Measurements from ENCODE around the gene CAD.

DNA sequence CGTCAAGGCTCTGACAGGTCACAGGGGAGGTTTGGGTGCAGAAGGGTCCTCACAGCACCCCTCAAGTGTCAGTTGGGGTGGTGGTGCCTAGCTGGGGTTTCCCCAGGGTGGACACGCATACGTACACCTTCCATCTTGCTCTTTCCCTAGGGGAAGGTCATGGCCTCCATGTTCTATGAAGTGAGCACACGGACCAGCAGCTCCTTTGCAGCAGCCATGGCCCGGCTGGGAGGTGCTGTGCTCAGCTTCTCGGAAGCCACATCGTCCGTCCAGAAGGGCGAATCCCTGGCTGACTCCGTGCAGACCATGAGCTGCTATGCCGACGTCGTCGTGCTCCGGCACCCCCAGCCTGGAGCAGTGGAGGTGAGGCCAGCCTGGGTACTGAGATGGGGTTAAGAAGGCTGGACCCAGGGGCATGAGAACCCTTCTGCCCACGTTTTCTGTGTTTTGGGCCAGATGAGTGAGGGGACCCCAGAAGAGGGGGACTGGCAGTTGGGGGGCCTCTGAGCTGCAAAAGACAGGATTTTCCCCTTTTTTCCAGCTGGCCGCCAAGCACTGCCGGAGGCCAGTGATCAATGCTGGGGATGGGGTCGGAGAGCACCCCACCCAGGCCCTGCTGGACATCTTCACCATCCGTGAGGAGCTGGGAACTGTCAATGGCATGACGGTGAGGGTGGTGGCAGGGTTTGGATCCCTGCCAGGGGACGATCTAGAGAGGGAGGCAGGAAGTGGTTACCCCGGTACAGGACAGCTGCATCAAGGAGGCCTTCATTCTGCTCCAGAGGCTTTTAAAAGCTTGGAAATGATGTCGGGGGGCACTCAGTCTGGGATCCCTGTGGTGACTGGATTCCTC lies 24.8 kb downstream of the CAD start:
- TF ChIP-seq POLR2A (IDR thresholded peaks at IDR 0.05; ENCODE audit: low read length) (no peak), GATA1 (IDR thresholded peaks at IDR 0.05; ENCODE audit: low read depth, low read length) (no peak)

All from erythroblast (primary cell).